ENCODE measurements around the gene PARP2.
"Not testable (repeated sequence)": the region's sequence is repeated elsewhere in the genome, so short reads cannot be mapped to it uniquely, and the experiment has no call there.

PARP2 gene

GRCh38 chr14:20350282-20350681, 6.8 kb downstream of the PARP2 start:
- DNase-seq: no peak

- DNase-seq: no peak
Measured at GRCh38 chr14:20350860-20351259, 7.4 kb downstream of the PARP2 start.

- no peak for DNase-seq
Measured at GRCh38 chr14:20356422-20356821, 13.0 kb downstream of the PARP2 start.

GRCh38 chr14:20358474-20358873, 15.0 kb downstream of the PARP2 start:
- DNase-seq: not testable (repeated sequence)

GRCh38 chr14:20365928-20366327, 22.5 kb downstream of the PARP2 start:
- no peak for DNase-seq

GRCh38 chr14:20372796-20373195, 29.4 kb downstream of the PARP2 start:
- no peak for DNase-seq

- no peak for DNase-seq
Measured at GRCh38 chr14:20375471-20375870, 32.0 kb downstream of the PARP2 start.

- no peak for DNase-seq
Measured at GRCh38 chr14:20376071-20376588, 32.7 kb downstream of the PARP2 start.

- DNase-seq: no peak
Measured at GRCh38 chr14:20377171-20377570, 33.7 kb downstream of the PARP2 start.

- DNase-seq: no peak
Measured at GRCh38 chr14:20379743-20380142, 36.3 kb downstream of the PARP2 start.

GRCh38 chr14:20380681-20381080, 37.2 kb downstream of the PARP2 start:
- no peak for DNase-seq

- DNase-seq: no peak
Measured at GRCh38 chr14:20381341-20381740, 37.9 kb downstream of the PARP2 start.

- no peak for DNase-seq
Measured at GRCh38 chr14:20382526-20382925, 39.1 kb downstream of the PARP2 start.

GRCh38 chr14:20383032-20383431, 39.6 kb downstream of the PARP2 start:
- DNase-seq: no peak

GRCh38 chr14:20383636-20384035, 40.2 kb downstream of the PARP2 start:
- no peak for DNase-seq

- DNase-seq: no peak
Measured at GRCh38 chr14:20384321-20384720, 40.9 kb downstream of the PARP2 start.

- no peak for DNase-seq
Measured at GRCh38 chr14:20384886-20385285, 41.5 kb downstream of the PARP2 start.

GRCh38 chr14:20386276-20386855, 42.9 kb downstream of the PARP2 start:
- no peak for DNase-seq

- DNase-seq: no peak
Measured at GRCh38 chr14:20387576-20387975, 44.1 kb downstream of the PARP2 start.

- DNase-seq: no peak
Measured at GRCh38 chr14:20388159-20388558, 44.7 kb downstream of the PARP2 start.

GRCh38 chr14:20391505-20391904, 48.1 kb downstream of the PARP2 start:
- DNase-seq: no peak

- DNase-seq: no peak
Measured at GRCh38 chr14:20397511-20397910, 54.1 kb downstream of the PARP2 start.

- no peak for DNase-seq
Measured at GRCh38 chr14:20400589-20400964, 57.1 kb downstream of the PARP2 start.

GRCh38 chr14:20400965-20401593, 57.6 kb downstream of the PARP2 start:
- peak; percentile 68 for DNase-seq

- no peak for DNase-seq
Measured at GRCh38 chr14:20403521-20403920, 60.1 kb downstream of the PARP2 start.

All from activated CD8-positive, alpha-beta memory T cell treated with anti-CD3 and anti-CD28 coated beads for 24 hours (primary cell).